ENCODE data around the gene CNFN.

Gene CNFN, protein sequence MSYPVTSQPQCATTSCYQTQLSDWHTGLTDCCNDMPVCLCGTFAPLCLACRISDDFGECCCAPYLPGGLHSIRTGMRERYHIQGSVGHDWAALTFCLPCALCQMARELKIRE

DNA sequence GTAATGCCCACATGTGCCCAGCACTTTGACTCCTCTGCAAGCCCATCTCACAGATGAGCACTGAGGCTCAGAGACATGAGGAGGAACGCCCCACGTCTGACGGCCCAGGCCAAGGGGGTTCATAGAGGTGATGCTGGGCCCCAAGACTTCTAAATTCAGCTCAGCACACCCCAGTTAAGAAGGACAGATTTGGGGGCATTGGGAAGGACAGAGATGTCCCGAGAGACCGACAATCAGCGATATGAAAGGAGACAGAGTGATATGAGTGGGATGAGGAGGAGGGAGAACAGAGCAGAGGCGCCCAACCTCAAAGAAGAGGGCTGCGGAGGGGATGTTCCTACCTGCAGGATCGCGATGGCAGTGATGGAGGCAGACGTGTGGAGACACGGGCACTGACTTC lies at the start of gene CNFN:
CNFN (minus strand) TSS at position 399 of the 400 bp plus-strand sequence. CDS start 1,260 bp downstream, outside the sequence.
- DNase-seq = no peak

DNA sequence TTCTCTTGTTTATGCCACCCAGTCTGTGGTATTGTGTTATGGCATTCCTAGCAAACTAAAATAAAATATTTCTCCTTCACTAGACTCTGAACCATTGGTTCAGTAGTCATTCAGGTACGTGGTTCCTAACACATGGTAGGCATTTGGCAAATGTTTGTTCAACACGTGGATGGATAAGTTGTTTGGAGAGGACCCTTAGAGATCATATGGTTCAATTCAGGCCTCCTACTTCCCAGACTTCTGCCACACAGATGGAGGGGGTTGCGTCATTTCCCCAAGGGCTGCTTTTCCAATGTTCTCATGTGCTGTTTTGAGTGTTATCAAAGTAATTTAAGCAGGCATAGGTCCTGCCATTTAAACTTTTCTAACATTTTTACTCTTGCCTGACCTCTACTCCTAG lies 45.9 kb upstream of the CNFN start:
- no peak for DNase-seq

DNA sequence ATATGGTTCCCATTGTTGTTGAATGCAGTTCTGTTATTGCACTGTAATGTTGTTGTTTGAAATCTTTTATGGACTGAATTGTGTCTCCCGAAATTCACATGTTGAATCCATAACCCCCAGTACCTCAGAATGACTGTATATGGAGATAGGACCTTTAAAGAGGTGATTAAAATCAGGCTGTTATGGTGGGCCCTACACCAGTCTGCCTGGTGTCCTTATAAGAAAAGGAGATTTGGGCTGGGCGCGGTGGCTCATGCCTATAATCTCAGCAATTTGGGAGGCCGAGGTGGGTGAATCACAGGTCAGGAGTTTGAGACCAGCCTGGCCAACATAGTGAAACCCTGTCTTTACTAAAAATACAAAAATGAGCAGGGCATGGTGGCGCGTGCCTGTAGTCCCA lies 45.2 kb upstream of the CNFN start:
- no peak for DNase-seq

DNA sequence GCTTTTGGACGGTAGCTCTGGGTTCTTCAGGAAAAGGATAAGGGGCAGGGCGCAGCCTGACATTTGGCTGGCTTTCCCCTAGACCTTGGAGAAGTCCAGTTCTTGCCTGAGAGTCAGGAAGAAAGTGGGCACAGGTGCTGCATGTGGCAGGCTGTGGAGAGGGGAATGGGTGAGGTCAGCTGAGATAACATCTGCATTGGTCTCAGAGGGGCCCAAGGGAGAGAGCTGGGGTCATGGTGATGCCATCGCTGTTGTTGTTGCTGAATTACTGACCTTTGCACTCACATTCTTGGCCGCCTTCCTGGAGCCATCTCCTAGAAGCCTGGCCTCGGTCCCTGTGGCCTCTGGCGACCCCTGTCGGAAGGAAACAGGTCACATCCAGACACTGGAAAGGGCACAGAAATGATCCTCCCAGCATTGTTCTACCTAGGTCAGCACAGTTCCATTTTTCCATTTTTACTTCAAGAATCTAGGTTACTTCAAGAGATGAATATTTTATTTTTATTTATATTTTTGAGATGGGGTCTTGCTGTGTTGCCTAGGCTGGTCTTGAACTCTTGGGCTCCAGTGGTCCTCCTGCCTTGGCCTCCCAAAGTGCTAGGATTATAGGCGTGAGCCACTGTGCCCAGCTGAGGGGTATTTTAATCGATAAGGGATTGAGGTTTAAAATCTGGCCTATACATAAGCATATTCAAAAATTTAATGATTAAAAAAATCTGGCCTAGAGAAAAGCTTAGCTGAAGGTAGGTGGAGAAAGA lies 43.6 kb upstream of the CNFN start:
- DNase-seq = no peak

DNA sequence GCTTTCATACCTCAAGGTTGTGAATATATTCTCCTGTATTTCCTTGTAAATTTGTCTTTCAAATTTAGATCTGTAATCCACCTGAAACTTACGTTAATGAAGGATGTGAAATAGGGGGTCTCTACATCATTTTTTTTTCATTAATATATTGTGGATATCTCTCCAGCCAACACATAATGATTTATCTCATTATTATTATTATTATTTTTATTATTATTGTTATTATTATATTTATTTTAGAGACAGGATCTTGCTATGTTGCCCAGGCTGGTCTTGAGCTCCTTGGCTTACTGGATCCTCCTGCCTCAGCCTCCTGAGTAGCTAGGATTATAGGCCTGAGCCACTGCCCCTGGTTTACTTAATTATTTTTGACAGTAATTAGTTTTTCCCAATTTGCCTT lies 41.4 kb upstream of the CNFN start:
- no peak for DNase-seq

DNA sequence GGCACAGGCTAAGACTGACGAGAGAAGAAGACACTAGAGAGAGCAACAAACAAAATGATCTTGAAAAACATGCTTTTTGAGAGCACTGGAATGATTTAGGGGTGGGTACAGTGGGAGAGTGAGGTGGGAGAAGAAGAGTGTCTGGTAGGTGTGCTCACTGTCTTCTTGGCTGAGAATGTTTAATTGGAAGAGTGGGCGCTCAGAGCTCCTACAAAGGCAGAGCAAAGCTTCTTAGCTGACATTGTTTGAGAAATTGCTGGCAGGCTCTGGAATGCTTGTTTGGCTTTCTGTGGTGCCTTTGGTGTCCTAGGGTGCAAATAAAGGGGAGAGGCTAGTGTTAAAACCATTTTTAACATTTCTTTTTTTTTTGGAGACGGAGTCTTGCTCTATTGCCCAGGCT lies 38.6 kb upstream of the CNFN start:
- no peak for DNase-seq

DNA sequence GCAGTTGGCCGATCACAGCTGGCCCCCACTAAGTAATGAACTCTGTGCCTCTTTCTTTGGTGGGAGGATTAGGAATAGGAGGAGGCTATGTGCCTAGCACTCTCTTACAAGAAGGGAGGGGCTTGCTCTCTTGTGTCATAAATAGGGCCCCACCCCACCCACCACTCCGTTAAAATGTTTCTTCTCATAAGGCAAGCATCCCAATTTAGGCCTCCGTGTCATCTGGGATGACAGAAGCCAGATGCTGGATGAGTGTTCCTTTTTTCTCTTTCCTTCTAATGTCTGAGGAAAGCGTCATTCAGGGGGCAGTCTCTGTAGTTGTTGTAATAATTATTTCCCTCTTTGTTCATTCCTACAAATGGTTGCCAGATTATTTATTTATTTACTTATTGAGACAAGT lies 37.2 kb upstream of the CNFN start, which contains the start of gene LIPE:
LIPE (minus strand) TSS at position 76 of the 400 bp plus-strand sequence. CDS start 239 bp downstream, outside the sequence.
- DNase-seq = no peak

DNA sequence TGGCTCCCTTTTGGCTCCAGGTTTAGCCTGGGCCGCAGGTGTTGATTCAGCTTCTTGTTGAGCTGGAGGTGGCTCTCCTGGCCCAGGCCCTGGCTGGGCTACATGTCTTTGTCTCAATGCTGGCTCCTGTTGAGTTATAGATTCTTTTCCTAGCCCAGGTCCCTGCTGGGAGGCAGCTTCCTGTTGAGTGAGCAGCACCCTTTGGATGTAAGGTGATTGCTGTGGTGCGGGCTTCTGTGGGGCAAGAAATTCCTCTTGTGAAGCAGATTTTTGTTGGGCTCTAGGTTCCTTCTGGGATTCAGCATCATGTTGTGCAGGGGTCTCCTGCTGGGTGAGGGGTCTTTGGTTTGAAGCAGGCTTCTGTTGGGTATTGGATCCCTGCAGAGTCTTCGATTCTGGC lies 36.5 kb upstream of the CNFN start:
- peak; percentile 11 for DNase-seq

DNA sequence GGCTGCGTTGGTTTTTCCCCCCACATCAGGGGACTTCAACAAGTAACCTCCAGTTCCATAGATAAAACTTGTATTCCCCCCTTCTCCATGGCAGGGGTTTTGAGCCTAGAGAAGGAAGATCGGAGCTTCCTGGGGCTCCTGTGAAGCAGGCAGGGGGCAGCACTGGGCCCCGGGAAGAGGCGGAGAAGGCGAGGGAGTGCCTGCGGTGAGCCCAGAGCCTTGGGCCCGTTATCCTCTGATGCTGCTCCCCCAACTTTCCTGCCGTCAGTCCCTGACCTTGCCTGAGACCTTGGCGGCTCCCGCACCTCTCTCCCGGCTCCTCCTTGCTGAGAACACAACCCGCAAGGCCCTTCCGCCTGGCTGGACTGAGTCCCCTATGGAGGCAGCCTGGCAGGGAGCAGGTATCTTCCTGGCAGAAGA lies 34.6 kb upstream of the CNFN start:
- DNase-seq = no peak

DNA sequence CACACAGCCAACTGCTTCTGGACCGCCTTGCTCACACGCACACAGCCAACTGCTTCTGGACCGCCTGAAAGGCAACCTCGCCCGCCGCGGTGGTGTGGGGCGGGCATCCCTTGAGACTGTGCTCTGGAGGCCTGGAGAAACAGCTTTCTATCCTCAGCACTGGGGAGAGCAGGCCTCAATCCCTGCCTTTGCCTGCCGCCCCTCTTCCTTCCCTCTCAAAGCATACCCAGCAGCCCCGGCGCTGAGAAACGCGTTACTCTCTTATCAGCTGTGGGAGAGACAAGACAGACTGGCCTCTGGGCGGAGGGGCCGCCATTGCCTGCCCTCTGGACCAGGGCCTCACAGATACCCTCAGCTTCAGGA lies 34.2 kb upstream of the CNFN start:
- DNase-seq = no peak

DNA sequence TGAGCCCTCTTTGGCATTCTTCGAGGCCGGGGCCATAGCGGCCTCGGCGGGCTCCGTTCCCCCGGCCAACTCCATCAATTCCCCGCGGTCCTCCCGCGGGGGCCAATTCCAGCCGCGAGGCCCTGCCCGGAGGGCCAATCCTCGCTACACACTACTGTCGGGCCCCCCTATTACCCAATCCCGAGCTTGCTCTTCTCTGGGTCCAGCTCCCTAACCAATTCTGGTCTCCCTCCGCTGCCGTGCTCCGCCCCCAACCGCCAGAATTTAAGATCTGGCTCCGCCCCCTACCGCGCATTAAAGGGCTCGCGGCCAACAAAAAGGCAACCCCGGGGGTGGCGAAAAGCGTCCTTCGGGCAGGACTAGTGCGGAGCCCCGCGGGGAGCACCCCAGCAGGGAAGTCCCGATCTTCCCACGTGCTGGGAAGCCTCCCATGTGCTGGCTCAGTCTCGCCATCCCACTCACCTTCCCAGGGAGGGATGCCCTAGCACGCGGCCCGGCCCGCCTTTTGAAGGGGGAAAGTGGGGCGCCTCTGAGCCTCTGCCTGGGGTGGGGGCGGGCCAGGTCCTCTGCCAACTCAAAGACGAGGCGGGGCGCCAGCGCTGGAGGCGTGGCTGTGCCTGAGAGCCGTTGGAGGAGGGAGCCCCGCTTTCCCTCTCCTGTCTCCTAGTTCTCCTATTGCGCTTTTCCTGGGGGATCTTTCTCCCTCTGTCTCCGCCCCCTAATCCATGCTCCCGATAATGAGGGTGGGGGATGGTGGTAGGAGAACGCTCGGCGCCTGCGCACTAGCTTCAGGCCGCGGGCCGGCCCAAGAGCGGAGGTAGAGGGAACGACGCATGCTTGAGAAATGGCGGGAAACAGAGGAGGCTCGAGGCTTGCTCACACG lies 33.6 kb upstream of the CNFN start:
- DNase-seq = peak; percentile 69

DNA sequence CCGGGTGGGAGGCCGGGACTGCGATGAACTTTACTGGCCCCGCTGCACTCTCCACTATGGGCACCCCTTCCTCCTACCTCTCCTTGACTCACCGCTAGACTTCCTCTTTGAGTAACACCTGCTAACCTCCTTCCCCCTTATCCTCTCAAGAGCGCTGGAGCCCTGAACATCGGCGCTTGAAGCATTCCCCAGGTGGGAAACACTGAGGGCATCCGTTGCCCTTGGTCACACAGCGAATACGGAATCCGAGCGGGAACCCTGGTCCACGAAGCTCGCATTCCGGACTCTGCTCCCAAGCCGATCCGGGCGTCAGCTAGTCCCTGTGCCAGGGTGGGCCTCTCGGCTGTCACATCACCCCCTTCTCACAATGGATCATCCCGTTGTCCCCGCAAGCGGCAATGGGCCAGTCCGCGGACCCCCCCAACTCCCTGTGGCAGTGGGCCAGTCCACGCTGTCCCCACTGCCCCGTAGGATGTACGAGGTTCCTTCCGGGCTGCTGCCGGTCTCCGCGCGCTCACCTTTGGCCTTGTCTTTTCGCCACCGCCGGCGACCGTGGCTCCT lies 32.9 kb upstream of the CNFN start:
- DNase-seq = no peak

DNA sequence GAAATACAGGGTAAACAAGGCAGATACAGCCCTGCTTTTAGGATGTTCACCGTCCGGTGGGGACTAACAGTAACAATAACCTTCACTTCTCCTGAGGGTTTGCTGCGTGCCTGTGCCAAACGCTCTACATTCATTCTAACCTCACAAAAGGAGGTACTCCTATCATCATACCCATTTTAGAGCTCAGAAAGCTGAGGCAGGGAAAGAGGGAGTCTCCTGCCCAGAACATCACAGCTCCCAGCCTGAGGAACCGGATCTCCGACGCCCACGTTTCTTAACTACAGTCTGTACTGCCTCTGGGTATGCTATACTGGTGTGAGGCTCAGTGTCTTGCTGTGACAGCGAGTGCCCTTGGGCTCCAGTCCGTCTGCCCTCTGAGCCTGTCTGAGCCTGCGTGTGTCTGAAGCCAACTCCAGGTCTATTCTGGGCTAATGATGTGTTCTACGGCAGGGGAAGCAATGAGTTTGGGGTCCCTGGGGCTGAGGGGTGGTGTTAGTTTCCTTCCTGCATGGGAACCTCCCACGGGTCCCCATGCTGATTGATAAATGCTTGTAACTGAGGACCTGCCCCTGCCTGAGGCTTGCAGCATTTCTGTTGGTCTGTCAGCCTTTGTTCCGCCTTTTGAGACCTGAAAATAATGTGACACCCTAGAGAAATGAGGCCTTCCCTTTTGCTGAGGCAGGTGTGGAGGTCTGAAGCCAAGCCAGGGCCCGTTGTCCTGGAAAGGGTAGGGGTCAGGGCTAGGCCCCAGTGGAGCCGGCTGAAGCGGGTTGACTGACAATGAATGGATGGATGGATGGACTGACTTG lies 32.2 kb upstream of the CNFN start:
- no peak for DNase-seq

DNA sequence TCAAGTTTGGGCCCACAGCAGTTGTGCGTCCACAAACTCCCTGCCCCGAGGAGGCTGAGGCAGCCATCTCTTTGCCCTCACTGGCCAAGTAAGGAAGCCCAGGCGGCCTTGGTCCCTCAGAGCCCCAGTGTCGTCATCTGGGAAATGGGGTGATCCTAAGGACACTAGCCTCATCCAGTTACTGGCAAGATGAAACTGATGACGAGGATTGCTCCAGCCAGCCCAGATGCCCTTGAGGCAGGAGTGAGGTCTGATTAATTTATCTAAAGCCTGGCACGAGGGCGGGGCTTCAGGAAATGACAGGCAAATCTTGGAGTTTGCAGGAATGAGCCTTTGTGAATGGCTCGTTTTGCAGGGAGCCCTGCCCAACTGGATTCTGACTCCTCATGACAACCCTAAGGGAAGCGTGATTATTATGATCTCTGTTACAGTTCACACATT lies 31.5 kb upstream of the CNFN start:
- no peak for DNase-seq

DNA sequence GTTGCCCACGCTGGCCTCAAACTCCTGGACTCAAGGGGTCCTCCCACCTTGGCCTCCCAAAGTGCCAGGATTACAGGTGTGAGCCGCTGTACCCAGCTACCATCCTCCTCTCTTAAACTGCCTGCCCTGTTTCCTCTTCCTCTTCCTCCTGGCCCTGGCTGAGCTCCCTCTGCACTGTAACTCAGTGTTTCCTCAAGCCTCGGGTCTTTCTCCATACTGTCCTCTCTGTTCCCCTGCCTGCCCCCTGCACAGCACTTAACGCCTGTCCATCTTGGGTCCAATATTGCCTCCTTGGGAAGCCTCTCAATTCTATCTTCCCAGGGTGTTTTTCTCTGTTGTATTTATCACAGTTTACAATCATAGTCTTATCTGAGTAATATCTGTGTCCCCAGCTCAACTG lies 31.0 kb upstream of the CNFN start:
- DNase-seq = no peak

DNA sequence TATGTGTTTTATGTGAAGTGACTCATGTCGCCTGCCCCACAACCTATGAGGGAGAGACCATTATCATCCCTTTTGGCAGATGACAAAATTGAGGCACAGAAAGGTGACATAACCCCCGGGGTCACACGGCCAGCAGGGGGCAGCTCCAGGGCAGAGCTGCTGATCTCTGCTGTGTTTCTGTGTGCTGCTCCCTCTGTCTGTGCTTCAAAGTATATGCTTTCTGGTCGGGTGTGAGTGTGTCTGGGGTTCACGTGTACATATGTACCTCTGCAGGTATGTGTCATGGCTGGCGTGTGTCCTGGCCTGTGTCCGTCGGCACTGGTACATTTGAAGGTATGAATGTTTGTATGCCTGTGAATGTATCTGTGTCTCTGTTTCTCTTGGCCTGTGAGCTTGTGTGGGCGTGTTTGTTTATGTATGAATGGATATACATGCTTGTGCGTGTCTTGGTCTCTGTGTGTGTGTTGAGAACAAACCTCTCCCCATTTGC lies 30.0 kb upstream of the CNFN start:
- DNase-seq = no peak

DNA sequence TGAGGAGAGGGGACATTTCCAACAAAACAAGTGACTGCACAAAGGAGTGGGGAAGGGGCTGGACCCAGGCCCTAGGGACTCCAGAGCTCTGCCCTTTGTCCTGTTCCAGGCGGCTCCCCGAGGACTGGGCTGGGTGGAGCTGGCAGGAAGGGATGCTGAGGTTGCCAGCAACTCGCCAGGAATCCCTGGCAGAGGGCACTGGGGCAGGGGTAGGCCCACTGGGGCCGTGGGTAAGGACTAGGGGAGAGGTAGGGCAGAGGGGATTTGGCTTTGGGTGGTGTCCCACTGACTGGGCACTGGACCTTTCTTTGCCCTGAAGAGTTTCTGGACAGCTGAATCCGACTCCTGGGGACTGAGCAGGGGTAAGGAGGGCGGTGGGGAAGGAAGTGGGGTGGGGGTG lies 29.2 kb upstream of the CNFN start:
- no peak for DNase-seq

DNA sequence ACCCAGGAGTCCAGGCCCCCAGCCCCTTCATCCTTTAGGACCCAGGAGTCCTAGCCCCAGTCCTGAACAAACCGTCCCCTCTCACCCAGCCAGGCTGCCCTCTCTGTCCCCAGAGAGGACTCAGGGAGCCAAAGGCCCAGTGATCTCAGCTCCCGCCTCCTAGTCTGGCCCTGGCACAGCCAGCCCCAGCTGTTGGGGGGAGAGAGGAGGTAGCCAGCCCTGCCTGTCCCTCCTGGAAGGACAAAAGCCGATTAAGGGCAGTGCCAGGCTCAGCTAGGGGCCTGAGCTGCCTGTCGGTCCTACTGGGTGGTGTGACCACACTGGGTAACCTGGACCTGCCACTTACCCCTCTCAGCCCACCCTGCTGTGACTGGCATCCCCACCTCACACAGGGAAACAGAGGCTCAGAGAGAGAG lies 22.6 kb upstream of the CNFN start:
- no peak for DNase-seq

DNA sequence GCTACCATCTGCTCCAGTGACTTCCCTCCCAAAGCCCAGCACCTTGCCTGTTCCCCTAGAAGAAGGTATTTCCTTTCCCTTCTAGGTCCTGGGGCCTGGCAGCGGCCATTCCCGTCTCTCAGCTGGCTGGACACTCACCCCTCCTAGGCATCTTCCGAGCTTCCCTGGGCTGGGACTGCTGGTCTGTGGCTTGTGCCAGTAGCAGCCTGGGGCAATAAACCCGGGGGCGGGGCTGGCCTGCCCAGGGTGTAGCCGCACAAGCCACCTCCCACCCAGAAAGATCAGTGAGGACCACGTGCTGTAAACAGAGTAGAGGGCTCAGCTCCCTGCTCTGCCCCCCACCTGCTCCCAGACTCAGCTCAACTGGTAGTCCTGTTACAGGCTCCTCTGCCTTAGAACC lies 22.1 kb upstream of the CNFN start:
- no peak for DNase-seq

DNA sequence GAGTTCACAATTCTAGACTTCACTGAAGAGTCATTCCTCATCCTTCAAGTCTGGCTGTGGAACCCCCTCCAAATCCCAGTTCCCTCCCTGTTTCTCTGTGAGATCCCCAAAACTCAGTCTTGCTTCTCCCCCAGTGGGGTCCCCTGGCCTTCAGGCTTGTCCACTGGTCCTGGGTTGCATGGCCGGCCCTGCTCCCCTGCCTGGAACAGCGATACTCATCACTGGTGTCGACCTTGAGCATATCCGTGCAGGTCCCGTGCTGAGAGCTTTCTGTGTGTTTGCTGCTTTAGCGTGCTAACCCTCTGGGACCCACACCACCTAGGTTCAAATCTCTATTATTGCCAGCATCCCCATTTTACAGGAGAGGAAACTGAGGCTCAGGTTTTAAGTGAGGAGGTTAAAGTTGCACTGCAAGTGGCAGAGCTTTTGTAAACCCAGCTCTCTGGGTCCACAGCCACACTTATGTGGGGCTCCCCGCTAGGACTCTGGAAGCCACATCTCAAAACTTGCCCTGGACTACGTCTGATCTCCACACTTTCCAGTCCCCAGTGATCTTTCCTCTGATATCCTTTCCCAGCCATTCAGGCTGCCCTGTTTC lies 21.6 kb upstream of the CNFN start:
- DNase-seq = no peak

DNA sequence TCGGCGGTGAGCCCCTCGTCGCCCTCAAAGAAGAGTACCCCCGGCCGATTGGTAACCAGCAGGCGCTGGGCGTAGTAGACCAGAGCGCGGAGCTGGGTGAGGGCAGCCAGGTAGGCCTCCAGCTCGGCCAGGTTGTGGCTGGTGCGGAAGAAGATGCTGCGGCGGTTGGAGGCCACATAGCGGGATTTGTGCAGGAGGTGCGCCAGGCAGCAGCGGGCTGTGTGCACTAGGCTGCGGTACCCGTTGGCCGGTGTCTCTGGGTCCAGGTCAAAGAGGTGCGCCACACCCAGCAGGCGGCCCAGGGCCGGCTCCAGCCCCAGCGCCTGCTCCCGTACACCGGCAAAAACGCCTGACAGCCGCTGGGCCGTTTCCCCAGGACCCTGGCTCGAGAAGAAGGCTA lies 20.3 kb upstream of the CNFN start:
- DNase-seq = no peak

DNA sequence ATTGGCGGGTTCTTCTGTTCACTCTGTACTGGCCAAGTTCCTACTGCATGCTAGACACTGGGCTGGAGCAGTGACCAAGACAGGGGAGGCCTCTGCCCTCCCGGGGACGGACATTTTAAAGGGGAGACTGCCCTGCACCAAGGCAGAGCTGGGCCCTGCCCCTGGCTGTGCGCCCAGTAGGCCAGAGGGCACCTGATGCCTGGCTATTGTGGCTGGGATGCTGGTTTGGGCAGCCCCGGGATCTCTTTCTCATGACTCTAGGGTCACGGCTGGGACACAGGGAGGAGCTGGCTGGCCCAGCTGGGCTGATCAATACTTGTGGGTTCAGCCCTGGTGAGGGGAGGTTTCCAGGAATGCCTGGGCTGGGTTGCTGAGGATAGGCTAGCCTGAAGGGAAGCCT lies 19.4 kb upstream of the CNFN start:
- no peak for DNase-seq

Measured in NCI-H1092 (cell line).